ENCODE data around the gene SLC26A8.

The SLC26A8 gene, protein sequence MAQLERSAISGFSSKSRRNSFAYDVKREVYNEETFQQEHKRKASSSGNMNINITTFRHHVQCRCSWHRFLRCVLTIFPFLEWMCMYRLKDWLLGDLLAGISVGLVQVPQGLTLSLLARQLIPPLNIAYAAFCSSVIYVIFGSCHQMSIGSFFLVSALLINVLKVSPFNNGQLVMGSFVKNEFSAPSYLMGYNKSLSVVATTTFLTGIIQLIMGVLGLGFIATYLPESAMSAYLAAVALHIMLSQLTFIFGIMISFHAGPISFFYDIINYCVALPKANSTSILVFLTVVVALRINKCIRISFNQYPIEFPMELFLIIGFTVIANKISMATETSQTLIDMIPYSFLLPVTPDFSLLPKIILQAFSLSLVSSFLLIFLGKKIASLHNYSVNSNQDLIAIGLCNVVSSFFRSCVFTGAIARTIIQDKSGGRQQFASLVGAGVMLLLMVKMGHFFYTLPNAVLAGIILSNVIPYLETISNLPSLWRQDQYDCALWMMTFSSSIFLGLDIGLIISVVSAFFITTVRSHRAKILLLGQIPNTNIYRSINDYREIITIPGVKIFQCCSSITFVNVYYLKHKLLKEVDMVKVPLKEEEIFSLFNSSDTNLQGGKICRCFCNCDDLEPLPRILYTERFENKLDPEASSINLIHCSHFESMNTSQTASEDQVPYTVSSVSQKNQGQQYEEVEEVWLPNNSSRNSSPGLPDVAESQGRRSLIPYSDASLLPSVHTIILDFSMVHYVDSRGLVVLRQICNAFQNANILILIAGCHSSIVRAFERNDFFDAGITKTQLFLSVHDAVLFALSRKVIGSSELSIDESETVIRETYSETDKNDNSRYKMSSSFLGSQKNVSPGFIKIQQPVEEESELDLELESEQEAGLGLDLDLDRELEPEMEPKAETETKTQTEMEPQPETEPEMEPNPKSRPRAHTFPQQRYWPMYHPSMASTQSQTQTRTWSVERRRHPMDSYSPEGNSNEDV

DNA sequence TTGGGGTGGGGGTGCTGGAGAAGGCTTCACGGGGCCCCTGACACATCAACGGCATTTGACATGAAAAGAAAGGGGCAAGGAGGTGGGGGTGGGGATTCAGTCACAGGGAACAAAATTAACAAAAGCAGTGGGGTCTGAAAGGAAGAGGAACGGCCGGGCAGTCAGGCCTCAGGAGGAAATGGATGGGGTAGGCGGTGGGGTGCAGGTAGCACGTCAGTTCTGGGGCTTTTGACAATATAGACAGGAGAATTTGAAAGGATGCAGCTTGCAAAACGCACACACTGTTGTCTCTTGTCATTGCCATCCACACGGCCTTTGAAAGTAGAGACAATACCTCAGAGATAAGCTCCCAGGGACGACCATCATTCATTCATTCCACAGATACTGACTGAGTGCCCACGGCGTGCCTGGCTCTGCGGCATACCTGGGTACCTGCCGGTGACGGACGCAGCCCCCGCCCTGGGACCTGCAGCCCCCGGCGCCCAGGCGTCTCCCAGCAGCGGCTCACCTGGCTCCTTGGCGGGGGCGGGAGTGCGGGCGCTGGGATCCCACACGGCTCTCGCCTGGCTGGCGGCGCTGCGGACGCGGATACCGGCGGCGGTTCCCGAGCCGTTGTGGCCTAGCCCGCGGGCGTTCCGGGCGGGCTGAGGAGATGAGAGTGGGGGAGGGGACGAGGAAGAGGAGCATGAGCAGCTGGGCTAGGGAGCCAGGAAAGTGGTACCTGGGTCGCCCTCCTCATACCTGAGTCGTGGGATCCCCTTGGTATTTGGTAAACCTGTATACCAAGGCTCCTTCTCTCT lies at the start of gene SLC26A8:
TSS of gene SLC26A8 (minus strand) at position 646 of the 800 bp plus-strand sequence. CDS start 4,934 bp downstream, outside the sequence.
- no peak for DNase-seq

DNA sequence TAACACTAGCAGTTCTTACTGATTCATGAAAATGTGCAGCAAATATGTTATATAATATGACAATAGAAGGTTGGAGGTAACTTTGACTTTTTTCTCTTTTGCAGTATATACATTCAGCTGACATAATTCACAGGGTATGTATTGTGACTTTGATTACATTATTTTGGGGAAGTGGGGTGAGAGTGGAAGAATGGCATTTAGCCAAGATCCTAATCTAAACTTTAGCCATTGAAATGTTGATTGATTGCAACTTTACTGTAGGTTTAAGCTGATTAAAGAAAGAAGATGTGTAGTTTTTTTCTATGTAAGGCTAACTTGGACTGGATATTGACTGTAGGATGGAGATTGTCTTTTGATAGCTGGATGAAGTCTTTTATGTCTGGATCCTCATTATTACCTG lies 49.1 kb upstream of the SLC26A8 start:
- DNase-seq: no peak

DNA sequence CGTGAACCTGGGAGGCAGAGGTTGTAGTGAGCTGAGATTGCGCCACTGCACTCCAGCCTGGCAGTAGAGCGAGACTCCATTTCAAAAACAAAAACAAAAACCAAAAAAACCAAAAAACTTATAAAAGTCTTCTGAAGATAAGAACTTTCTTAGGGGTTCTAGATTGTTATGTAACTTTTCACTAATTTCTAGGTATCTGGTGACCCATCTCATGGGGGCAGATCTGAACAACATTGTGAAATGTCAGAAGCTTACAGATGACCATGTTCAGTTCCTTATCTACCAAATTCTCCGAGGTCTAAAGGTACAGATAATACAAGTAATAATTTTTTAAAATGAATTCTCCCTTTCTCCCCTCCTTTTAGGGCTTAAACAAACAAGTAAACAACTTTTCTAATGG lies 48.2 kb upstream of the SLC26A8 start:
- DNase-seq: no peak

DNA sequence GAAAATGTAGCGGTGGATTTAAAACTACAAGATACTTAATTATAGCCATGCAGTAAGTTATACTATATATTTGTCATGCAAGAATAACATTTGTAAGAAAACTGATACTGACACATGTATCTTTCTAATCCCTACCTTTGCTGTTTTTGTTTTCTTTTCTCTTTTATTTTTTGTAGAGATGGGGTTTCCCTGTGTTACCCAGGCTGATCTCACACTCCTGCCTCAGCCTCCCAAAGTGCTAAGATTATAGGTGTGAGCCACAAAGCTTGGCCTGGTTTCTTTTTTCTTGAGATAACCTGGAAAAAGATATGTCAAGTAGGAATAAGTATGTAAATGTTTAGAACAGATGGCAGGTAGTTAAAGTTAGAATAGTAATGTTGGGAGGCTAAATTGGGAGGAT lies 47.3 kb upstream of the SLC26A8 start:
- no peak for DNase-seq

DNA sequence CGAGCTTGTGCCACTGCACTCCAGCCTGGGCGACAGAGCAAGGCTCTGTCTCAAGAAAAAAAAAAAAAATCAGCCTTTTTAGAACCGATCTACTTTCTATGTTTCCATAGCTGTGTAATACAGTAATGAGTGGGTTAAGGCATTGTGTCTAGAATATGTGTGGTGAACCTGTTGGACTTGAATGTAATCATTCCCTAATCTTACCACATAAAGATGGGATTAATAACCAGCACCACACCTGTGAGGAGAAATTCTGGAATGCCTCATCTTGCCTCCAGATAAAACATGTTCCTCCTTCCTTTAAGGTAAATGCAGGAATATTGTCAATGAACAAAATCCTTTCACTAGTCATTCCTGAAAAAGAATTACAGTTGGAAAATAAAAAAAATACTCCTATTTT lies 46.8 kb upstream of the SLC26A8 start:
- no peak for DNase-seq

DNA sequence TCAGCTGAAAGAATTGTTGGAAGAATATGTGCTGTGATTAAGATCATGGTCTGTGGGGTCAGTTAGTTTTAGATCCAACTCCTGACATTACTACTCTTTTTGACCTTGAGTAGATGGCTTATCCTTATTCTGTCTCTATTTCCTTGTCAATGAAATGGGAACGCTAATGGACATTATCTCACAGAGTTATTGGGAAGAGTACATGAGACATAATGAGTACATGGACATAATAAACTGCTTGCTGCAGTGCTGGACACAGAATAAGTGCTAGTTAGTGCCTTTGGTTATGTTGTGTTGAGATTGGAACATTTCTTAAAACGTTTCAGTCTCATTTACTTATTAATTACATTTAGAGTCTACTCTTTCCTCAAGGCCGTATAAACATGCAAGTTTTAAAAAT lies 45.8 kb upstream of the SLC26A8 start:
- no peak for DNase-seq

DNA sequence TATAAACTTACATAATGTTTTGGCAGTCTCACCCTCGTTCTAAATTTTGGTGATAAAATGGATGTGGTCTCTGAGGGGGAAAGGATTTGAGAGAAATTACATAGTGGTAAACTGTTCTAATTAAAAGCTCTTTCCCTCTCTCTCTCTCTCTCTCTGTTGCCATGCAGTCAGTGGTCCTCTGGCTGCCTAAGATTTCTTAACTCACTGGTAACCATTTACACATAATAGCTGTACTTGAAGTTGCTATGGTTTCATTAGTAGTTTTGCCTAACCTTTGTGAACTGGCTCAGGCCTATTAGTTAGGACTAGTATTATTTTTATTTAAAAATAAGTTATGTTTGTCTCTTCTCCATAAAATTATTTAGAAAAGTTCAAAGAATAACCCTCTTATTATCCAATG lies 45.1 kb upstream of the SLC26A8 start:
- no peak for DNase-seq

DNA sequence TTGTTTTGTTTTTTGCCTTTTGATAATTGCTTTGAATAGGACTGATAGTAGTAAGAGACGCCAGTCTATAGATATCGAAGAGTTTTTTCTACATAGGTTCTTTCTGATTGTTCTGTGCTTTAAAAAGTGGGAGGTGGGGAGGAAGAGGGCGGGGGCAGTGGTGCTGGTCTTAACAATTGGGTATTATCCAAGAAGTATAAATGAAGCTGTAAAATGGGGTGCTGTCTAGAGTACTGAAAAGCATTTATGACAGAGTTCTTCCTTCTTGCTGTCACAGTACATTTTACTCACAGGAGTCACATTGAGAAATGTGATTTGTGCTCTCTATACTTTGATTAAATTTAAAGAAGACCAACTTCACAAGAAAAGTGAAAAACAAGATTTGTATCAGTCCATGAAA lies 44.1 kb upstream of the SLC26A8 start:
- no peak for DNase-seq

DNA sequence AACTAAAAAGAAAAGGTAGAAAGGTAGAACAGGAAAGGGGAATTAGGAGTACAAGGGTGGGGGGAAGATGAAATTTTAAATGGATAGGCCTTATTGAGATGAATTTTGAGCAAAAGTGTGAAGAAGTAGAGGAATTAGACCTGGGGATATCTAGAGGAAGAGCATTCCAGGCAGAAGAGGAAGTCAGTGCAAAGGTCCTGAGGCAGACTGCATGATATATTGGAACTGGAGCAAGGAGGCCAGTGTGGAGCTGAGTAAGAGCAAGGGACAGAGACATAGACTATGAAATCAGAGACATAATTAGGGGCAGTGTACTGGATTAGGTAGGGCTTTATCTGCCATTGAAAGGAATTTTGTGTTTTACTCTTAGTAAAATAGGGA lies 43.6 kb upstream of the SLC26A8 start:
- DNase-seq: no peak

DNA sequence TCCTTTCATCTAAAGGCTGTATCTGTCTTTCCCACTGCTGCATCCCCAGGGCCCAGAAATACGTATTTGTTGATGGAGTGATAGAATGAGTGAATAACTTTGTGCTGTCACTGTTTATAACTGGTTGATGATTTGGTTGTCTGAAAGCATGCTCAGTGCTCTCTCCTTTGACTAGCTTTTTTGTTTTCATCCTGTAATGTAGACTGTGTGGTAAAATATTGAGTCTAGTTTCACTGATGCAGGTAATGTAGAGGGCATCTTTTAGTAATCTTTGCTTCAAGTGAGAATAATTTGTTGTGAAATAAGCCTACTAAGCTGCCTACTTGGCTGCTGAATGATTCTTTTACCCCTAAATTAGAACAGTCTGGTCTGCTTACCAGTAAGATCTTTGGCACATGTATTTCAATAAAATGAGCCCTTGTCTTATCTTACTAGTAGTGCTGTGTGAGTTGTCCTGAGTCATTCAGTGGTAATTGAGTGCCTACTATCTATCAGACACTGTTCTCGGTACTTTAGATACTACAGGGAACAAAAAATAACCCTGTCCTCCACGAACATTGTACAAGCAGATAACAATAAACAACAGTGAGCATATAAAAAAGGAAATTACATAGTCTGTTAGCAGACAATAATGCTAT lies 43.1 kb upstream of the SLC26A8 start:
- DNase-seq: no peak

DNA sequence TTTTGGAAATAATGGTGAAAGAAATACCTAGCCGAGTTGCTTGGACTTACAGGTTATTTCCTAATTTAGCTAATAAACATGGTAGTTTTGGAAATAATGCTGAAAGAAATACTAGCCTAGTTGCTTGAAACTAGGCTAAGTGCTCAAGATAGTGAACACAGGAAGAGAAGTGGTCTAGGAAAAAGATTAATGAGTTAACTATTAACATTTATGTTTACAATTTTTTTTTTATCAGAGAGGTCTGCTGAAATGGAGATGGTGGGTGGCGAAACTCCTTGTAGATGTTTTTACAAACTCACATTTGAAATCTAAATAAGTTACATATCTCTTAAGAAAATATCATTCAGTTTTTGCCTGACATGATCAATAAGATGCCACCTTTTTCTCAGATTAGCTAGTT lies 42.4 kb upstream of the SLC26A8 start:
- DNase-seq: no peak

DNA sequence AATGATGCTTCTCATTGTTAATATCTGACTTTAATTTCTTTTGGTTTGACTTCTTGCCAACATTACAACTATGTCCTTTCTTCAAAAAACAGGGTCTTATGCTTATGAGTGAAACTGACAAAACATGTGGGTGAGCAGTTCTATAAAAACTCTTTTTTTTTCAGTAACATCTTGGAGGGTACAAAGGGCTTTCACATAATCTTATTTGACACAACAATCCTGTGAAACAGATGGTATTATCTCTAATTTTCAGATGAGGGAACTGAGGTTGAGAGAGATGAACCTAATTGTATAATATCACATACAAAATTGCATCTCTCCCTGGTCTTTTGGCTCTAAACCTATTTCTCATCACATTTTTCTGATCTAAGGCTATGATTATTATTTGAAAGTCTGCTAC lies 41.5 kb upstream of the SLC26A8 start:
- no peak for DNase-seq

DNA sequence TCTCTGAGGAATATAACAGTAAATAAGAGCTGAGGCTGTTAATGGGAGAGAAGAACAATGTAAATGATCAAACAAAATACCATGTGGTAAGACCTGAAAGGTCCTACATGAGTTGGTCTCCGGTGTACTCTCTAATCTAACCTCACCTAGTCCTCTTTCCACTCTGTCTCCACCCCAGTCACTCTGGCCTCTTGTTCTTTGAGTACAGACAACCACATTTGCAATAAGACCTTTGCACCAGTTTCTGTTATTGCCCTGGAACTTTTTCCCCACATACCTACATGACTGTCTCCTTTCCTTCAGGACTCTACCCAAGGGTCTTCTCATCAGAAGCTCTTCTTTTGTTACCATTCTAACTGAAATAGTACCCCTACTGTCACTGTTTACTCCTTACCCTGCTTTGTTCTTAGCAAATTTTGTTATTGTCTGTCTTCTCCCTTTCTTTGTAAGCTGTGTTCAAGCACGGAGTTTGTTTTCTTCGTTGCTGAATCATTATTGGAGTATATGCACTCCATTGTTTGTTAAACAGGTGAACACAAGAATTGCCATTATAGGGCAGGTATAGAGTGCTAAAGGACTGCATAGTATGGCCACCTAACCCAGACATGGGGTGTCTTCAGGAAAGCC lies 40.4 kb upstream of the SLC26A8 start:
- no peak for DNase-seq

DNA sequence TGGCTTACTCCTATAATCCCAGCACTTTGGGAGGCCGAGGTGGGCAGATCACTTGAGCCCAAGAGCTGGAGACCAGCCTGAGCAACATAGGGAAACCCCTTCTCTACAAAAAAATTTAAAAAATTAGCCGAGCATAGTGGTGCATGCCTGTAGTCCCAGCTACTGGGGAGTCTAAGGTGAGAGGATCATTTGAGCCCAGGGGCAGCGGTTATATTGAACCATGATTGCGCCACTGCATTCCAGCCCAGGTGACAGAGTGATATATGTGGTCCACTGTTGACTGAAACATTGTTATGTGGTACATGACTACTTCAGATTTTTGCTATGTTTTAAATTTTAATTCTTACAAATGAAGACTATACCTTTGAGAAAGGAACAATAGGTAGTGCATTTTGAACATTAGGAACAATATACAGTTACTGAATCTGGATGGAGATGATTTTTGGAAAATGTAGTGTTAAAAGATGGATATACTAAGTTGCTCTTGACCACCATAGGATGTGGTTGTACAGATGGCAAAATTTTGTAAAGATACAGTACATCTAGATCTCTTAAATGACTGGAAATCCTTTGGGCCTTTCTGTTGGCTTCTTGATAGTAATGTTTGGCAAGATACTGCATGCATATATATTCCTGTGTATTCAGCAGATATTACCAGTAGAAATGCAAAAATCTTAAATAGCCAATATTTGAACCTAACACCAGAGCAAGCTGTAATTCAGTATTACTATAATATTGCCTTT lies 39.0 kb upstream of the SLC26A8 start:
- no peak for DNase-seq

DNA sequence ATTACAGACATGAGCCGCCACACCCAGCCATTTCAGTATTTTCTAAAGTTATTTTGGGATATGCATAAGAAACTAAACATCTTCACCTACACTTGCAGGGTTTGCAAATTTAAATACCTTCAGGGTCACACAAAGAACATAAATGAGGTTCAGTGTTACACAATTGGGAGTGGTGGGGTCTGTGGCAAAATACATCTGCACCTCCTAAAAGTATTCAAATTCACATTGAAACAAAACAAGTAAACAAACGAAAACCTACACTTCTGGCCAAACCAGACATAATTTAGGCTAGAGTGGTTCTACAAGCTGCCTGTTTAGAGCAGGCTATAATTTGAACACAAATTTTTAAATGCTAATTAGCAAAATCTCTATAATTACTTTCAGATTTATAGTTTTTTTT lies 37.8 kb upstream of the SLC26A8 start:
- DNase-seq: no peak

DNA sequence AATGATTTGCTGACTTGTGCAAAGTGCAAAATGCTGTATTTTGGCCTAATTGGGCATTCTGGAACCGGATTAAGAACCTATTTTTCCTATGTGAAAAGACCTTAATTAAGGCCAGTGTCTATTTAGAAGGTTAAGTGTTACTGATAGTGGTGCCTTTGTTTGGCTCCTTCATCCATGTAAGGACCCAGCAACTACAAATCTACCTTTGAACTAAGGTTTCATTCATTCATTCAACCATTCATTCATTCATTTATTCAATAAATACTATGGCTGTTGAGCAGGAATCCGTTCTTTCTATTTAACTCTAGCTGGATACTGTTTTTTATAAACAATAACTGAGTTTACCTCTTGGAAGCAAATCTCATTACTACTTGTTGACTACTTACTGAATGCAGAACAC lies 36.8 kb upstream of the SLC26A8 start:
- DNase-seq: no peak

DNA sequence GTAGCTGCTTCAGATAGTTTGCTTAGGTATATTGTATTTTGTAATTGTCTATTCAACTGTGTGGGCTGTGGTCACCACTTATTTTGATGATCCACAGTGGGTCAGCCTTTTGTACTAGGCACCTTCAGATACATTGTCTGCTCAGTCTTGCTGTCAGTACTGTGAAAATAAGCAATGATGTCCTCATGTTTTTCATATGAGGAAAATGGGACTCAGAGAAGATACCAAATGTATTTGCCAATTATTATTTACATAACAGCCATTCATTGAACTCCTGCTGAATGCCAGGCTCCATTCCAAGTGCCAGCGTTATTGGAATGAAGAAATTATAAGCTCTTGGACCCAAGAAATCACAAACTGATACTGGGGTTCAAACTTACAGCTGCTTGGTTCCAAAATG lies 31.7 kb upstream of the SLC26A8 start:
- no peak for DNase-seq

DNA sequence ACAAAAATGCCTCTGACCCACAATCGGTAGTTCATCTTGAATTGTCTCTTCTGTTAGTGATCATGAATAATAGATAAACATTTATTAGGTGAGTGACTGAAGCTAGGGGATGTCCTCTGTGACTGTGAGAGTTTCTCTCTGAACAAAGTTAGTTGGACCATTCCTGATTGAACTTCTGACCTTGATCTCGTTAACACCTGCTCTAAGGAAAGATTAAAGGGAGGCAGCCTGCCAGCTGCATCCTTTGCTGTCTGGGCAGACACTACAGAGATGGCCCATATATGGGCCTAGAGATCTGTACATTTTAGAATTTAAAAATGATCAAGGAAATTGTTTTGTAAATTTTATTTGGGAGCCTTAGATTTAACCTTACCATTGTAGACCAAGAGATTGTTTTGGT lies 30.5 kb upstream of the SLC26A8 start:
- no peak for DNase-seq

DNA sequence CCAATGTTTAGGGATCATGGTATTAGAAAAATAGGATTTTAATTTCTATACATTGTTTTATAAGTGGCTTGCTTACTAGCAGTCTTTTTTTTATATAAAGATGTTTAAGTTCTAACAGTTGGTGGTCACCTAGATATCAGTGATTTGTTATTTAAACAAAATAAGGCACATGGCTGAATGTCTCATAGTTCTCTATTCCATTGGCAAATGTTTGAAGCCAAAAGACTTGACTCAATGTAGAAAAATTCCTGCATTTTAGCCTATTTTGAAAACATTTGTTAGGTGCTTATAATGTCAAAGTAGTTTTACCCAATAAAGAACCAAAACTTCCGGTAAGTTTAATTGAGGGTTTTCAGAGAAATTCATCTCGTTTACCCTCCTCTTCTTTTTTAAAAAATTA lies 30.0 kb upstream of the SLC26A8 start:
- DNase-seq: no peak

DNA sequence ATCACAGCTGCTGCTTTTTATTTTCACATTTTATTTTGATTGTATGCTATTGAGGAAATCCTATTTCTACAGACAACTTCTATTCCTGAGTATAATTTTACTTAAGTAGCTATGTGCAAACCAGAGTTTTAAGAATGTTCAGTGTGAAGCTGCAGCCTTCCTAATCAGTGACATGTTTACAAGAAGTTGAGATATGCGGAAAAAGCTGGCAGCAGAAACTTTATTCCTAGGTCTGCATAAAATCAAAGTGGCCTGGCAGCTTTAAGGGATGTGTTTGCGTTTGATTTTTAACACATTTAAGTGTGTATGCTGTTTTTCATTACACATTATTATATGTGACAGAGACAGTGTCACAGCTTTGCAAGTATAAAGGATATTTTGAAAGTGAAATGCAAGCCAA lies 29.4 kb upstream of the SLC26A8 start:
- no peak for DNase-seq

DNA sequence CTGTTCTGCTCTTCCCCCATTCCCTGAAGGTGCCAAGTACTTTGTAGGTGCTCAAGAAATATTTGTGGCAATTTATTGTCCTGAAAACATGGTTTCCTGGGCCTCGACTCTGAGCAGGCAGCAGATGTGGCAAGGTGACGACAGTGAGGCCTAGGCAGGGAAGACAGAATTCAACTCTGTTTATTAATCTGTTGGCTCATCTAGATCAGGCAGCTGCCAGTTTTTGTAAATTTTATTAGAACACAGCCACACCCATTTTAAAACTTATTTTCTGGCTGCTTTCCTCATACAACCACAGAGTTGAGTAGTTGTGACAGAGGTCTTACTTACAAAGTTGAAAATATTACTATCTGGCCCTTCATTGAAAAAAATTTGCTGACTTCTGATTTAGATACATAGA lies 27.7 kb upstream of the SLC26A8 start:
- DNase-seq: no peak

Data from cerebellar nuclear complex (tissue), 1 donor.